Smooth muscle cell (in vitro differentiated cells): ENCODE measurements around the gene MTFMT. TPM values are rescaled to one million over a fixed set of nuclear protein-coding genes. Genes with fewer than 3 reads are reported as not detected.

ENCODE experiments used
- DNase-seq: peaks from one replicate; lab custom pipeline; 2025; ENCODE audit not compliant: unreplicated experiment; lab: John Stamatoyannopoulos, UW
- H2AFZ ChIP-seq: fragments of 200-600 bp; sonication (generic); 2 replicates; pipeline ENCODE4 v1.6.0; 2016; ENCODE audit warnings: antibody characterized with exemption, low read depth, mild to moderate bottlenecking
- H3F3A ChIP-seq: fragments of 200-600 bp; sonication (generic); 2 replicates; pipeline ENCODE4 v1.6.0; 2017; ENCODE audit warnings: antibody characterized with exemption, low read depth
- H3K27ac ChIP-seq: fragments of 200-600 bp; sonication (generic); 2 replicates; pipeline ENCODE4 v1.5.1; 2016; ENCODE audit warnings: low read depth, mild to moderate bottlenecking
- H3K27me3 ChIP-seq: fragments of 200-600 bp; sonication (generic); 2 replicates; pipeline ENCODE4 v1.6.1; 2016; ENCODE audit warnings: low read depth, mild to moderate bottlenecking
- H3K36me3 ChIP-seq: fragments of 200-600 bp; sonication (generic); 2 replicates; pipeline ENCODE4 v1.5.1; 2016; ENCODE audit warnings: low read depth
- H3K4me1 ChIP-seq: fragments of 200-600 bp; sonication (generic); 2 replicates; pipeline ENCODE4 v1.5.1; 2016; ENCODE audit warnings: low read depth
- H3K4me2 ChIP-seq: fragments of 200-600 bp; sonication (generic); 2 replicates; pipeline ENCODE4 v1.6.0; 2016; ENCODE audit warnings: mild to moderate bottlenecking
- H3K4me3 ChIP-seq: fragments of 200-600 bp; sonication (generic); 2 replicates; pipeline ENCODE4 v1.5.1; 2016; ENCODE audit warnings: mild to moderate bottlenecking
- H3K79me2 ChIP-seq: fragments of 200-600 bp; sonication (generic); 2 replicates; pipeline ENCODE4 v1.6.0; 2016; ENCODE audit warnings: low read depth, mild to moderate bottlenecking
- H3K9ac ChIP-seq: fragments of 200-600 bp; sonication (generic); 2 replicates; pipeline ENCODE4 v1.6.0; 2016; ENCODE audit warnings: low read depth
- H3K9me3 ChIP-seq: fragments of 200-600 bp; sonication (generic); replicated peaks from 2 replicates; pipeline ENCODE4 v1.5.1; 2016; ENCODE audit warnings: low read depth
- H4K20me1 ChIP-seq: fragments of 200-600 bp; sonication (generic); 2 replicates; pipeline ENCODE4 v1.6.0; 2016; ENCODE audit warnings: low read depth
- CTCF ChIP-seq: fragments of 200-600 bp; sonication (generic); IDR thresholded peaks from 2 replicates; pipeline ENCODE4 v1.5.1; 2017; ENCODE audit warnings: borderline replicate concordance, mild to moderate bottlenecking, antibody characterized with exemption; ENCODE audit not compliant: insufficient read depth, poor library complexity, severe bottlenecking
- WGBS: methylation state at CpG from one replicate; pipeline ENCODE4 v1.1.7; 2016; ENCODE audit warnings: low lambda C conversion rate; 5-methylcytosine and 5-hydroxymethylcytosine counted together
- polyA plus RNA-seq: library from polyadenylated mRNA; unstranded; fragments of >200 nt; fragmentation: Nextera tagmentation; extraction: Ambion mirVana; gene quantifications from 2 replicates; pipeline ENCODE4 v1.2.1, GENCODE V29; 2016
- total RNA-seq: library from RNA; depleted of rRNA; stranded (reverse); fragments of >200 nt; gene quantifications from 2 replicates; pipeline ENCODE4 v1.2.3, GENCODE V29; 2014

MTFMT gene
- total and polyA plus RNA-seq, 2 experiments from 2014 or later: 11.3 to 16.8 TPM

- no peaks in the 10 kb centered on the region for H4K20me1 ChIP-seq
- H3K9ac ChIP-seq: no peak overlapping the region
- WGBS: 82% methylated on average over 5 of the region's 5 CpGs
- no peaks in the 10 kb centered on the region for H3K36me3 ChIP-seq
- H3K4me2 ChIP-seq: no peak overlapping the region
- peak overlapping the region; percentile 65 for H2AFZ ChIP-seq
- H3F3A ChIP-seq: no peaks in the 10 kb centered on the region
- H3K4me1 ChIP-seq: no peaks in the 10 kb centered on the region
- no peaks in the 10 kb centered on the region for H3K79me2 ChIP-seq
- no peak for TF ChIP-seq CTCF
- H3K27ac ChIP-seq: no peak overlapping the region
- no peak overlapping the region for H3K4me3 ChIP-seq
- no peaks in the 10 kb centered on the region for H3K9me3 ChIP-seq
- no peak for DNase-seq
- H3K27me3 ChIP-seq: no peaks in the 10 kb centered on the region
Measured at GRCh38 chr15:64997066-64997465, 32.4 kb downstream of the MTFMT start.

- H3K4me1 ChIP-seq: peaks cover 9% of the 10 kb centered on the region
Measured at GRCh38 chr15:64993290-64993689, 36.1 kb downstream of the MTFMT start.

GRCh38 chr15:64991536-64992135 lies 37.8 kb downstream of the MTFMT start:
- TF ChIP-seq CTCF: no peak
- no peak for DNase-seq
- Histone ChIP-seq H3K4me3 (no peak overlapping the region), H3K4me1 (peaks cover 9% of the 10 kb centered on the region), H3K27ac (no peak overlapping the region), H4K20me1 (no peaks in the 10 kb centered on the region), H3K27me3 (no peaks in the 10 kb centered on the region), H3K79me2 (peaks cover 9% of the 10 kb centered on the region), H3K36me3 (no peaks in the 10 kb centered on the region), H3K9me3 (no peaks in the 10 kb centered on the region), H2AFZ (peak overlapping the region; percentile 44), H3K9ac (no peak overlapping the region), H3K4me2 (no peak overlapping the region), H3F3A (no peaks in the 10 kb centered on the region)
- 83% methylated on average over 2 of the region's 2 CpGs for WGBS

More at GRCh38 chr15:64993290-64993689, 36.1 kb downstream of the MTFMT start:
- Histone ChIP-seq H4K20me1 (no peaks in the 10 kb centered on the region), H3K4me3 (no peak overlapping the region), H3K79me2 (peaks cover 7% of the 10 kb centered on the region), H3K9ac (no peak overlapping the region), H2AFZ (no peak overlapping the region), H3K27ac (no peak overlapping the region), H3K27me3 (no peaks in the 10 kb centered on the region), H3F3A (no peaks in the 10 kb centered on the region), H3K36me3 (no peaks in the 10 kb centered on the region), H3K9me3 (no peaks in the 10 kb centered on the region), H3K4me2 (no peak overlapping the region)
- DNase-seq: no peak
- no peak for TF ChIP-seq CTCF
- 90% methylated on average over 1 of the region's 1 CpG for WGBS

- Histone ChIP-seq H3K4me1 (peaks cover 9% of the 10 kb centered on the region), H3K9ac (peak overlapping the region; percentile 95), H3K79me2 (peaks cover 12% of the 10 kb centered on the region), H3K27me3 (no peaks in the 10 kb centered on the region), H3F3A (no peaks in the 10 kb centered on the region), H2AFZ (peak overlapping the region; percentile 77), H3K27ac (peak overlapping the region; percentile 96), H3K9me3 (no peaks in the 10 kb centered on the region), H3K4me3 (peak overlapping the region; percentile 93), H4K20me1 (peaks cover 9% of the 10 kb centered on the region), H3K36me3 (no peaks in the 10 kb centered on the region), H3K4me2 (peak overlapping the region; percentile 95)
- TF ChIP-seq CTCF: no peak
- 10% methylated on average over 9 of the region's 9 CpGs for WGBS
- DNase-seq: no peak
Measured at GRCh38 chr15:64990168-64990470, 39.3 kb downstream of the MTFMT start.
